Stimulated activated CD4-positive, alpha-beta T cell treated with anti-CD3 and anti-CD28 coated beads, Interleukin-4, amount 100 ng/mL, for 24 hours (primary cell): ENCODE results near the gene CRTAP.
"Not testable (repeated sequence)": the region's sequence is repeated elsewhere in the genome, so short reads cannot be mapped to it uniquely, and the experiment has no call there.

Experiments used
- DNase-seq: peaks from one replicate; pipeline ENCODE4 v3.0.0-alpha.2; 2020

CRTAP gene

GRCh38 chr3:33181229-33181628, 67.4 kb downstream of the CRTAP start:
- no peak for DNase-seq

- DNase-seq: not testable (repeated sequence)
These were observed 67.8 kb downstream of the CRTAP start for GRCh38 chr3:33181641-33182040.

- no peak for DNase-seq
These were observed 71.0 kb downstream of the CRTAP start for GRCh38 chr3:33184863-33185262.

- DNase-seq: no peak
These were observed 72.9 kb downstream of the CRTAP start for GRCh38 chr3:33186524-33187367.

- no peak for DNase-seq
These were observed 73.5 kb downstream of the CRTAP start for GRCh38 chr3:33187368-33187634.

- DNase-seq: no peak
These were observed 80.5 kb downstream of the CRTAP start for GRCh38 chr3:33194303-33194702.

- no peak for DNase-seq
These were observed 82.7 kb downstream of the CRTAP start for GRCh38 chr3:33196538-33196937.
